GM19452 (cell line): Measurements from ENCODE around the gene CAPZB.
A peak's percentile ranks its signal among the peaks of the same experiment; 100 is the strongest.

Source experiments
- ATAC-seq: cut with Tn5 transposase; IDR thresholded peaks from one replicate; pipeline ENCODE4 v1.9.1; 2021; ENCODE audit not compliant: unreplicated experiment

CAPZB gene

GRCh38 chr1:19472174-19472573 lies 13.2 kb downstream of the CAPZB start:
- ATAC-seq, result no peak

GRCh38 chr1:19469004-19469403 lies 16.3 kb downstream of the CAPZB start:
- ATAC-seq, result peak; percentile 21

GRCh38 chr1:19468397-19468956 lies 16.9 kb downstream of the CAPZB start:
- ATAC-seq, result peak; percentile 60

GRCh38 chr1:19467199-19468187 lies 17.8 kb downstream of the CAPZB start:
- no peak for ATAC-seq

- ATAC-seq, result no peak
Observed at GRCh38 chr1:19466112-19466561, 19.2 kb downstream of the CAPZB start.

- no peak for ATAC-seq
Observed at GRCh38 chr1:19465650-19466049, 19.7 kb downstream of the CAPZB start.

- ATAC-seq, result no peak
Observed at GRCh38 chr1:19465123-19465522, 20.2 kb downstream of the CAPZB start.

GRCh38 chr1:19464696-19465095 lies 20.6 kb downstream of the CAPZB start:
- ATAC-seq, result no peak

GRCh38 chr1:19463504-19463803 lies 21.9 kb downstream of the CAPZB start:
- ATAC-seq, result no peak

GRCh38 chr1:19462781-19463503 lies 22.4 kb downstream of the CAPZB start:
- no peak for ATAC-seq

- no peak for ATAC-seq
Observed at GRCh38 chr1:19461220-19461554, 24.2 kb downstream of the CAPZB start.

GRCh38 chr1:19460535-19461219 lies 24.7 kb downstream of the CAPZB start:
- ATAC-seq, result no peak

- ATAC-seq, result no peak
Observed at GRCh38 chr1:19458815-19459417, 26.4 kb downstream of the CAPZB start.

GRCh38 chr1:19457607-19458006 lies 27.7 kb downstream of the CAPZB start:
- no peak for ATAC-seq

GRCh38 chr1:19456968-19457441 lies 28.3 kb downstream of the CAPZB start:
- ATAC-seq, result no peak

GRCh38 chr1:19455353-19455752 lies 30.0 kb downstream of the CAPZB start:
- no peak for ATAC-seq

- ATAC-seq, result no peak
Observed at GRCh38 chr1:19454265-19455146, 30.8 kb downstream of the CAPZB start.

- no peak for ATAC-seq
Observed at GRCh38 chr1:19453741-19454201, 31.6 kb downstream of the CAPZB start.

GRCh38 chr1:19452221-19452663 lies 33.1 kb downstream of the CAPZB start:
- no peak for ATAC-seq
